Measurements from ENCODE around the gene ZNF362.

GRCh38 chr1:33299461-33300155 lies 43.3 kb downstream of the ZNF362 start:
- no peak for TF ChIP-seq CTCF (IDR thresholded peaks at IDR 0.05; ENCODE audit: low read depth, low read length, poor library complexity, severe bottlenecking)
- TF ChIP-seq EZH2phosphoT487 (IDR thresholded peaks at IDR 0.05; ENCODE audit: borderline replicate concordance, low read length) = no peak
